ENCODE measurements around the gene PKP4.

DNA sequence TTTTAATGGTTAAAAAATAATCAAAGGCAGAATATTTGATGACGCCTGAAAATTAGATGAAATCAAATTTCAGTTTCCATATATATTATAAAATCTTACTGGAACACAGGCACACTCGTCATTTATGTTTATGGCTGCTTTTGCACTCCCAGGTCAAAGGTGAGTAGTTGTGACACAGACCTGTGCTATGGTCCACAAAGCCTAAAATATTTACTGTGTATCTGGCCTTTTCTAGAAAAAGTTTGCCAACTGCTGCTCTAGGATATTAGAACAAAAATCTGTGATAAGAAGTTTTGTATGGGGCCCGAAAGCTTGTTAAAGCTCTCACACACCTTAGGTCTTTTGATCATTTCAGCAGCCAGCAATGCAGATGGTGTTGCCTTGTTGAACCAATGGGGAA lies 104.3 kb downstream of the PKP4 start:
- TF ChIP-seq, protein P1, sequence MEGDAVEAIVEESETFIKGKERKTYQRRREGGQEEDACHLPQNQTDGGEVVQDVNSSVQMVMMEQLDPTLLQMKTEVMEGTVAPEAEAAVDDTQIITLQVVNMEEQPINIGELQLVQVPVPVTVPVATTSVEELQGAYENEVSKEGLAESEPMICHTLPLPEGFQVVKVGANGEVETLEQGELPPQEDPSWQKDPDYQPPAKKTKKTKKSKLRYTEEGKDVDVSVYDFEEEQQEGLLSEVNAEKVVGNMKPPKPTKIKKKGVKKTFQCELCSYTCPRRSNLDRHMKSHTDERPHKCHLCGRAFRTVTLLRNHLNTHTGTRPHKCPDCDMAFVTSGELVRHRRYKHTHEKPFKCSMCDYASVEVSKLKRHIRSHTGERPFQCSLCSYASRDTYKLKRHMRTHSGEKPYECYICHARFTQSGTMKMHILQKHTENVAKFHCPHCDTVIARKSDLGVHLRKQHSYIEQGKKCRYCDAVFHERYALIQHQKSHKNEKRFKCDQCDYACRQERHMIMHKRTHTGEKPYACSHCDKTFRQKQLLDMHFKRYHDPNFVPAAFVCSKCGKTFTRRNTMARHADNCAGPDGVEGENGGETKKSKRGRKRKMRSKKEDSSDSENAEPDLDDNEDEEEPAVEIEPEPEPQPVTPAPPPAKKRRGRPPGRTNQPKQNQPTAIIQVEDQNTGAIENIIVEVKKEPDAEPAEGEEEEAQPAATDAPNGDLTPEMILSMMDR (conservative IDR thresholded peaks at IDR 0.05; ENCODE audit: low read depth, low read length), result no peak
- no peak for TF ChIP-seq EZH2 (IDR thresholded peaks at IDR 0.05; ENCODE audit: borderline replicate concordance, low read depth, low read length, poor library complexity, severe bottlenecking)

Measured in A673 (cell line).